Hepatocyte (in vitro differentiated cells): ENCODE data around the gene ZNF771. TPM values are rescaled to one million over a fixed set of nuclear protein-coding genes. Genes with fewer than 3 reads are reported as not detected.

ENCODE experiments used
- DNase-seq: peaks from one replicate; pipeline ENCODE4 v3.0.0-alpha.2; 2016; ENCODE audit warnings: low spot score
- H2AFZ ChIP-seq: fragments of 200-600 bp; sonication (generic); 2 replicates; pipeline ENCODE4 v1.6.0; 2016; ENCODE audit warnings: antibody characterized with exemption, mild to moderate bottlenecking
- H3K27ac ChIP-seq: fragments of 200-600 bp; sonication (generic); 2 replicates; pipeline ENCODE4 v1.5.1; 2016; ENCODE audit warnings: mild to moderate bottlenecking
- H3K27me3 ChIP-seq: fragments of 200-600 bp; sonication (generic); 2 replicates; pipeline ENCODE4 v1.6.1; 2016
- H3K36me3 ChIP-seq: fragments of 200-600 bp; sonication (generic); replicated peaks from 2 replicates; pipeline ENCODE4 v1.5.1; 2016; ENCODE audit warnings: low read depth; ENCODE audit not compliant: insufficient read depth
- H3K4me1 ChIP-seq: fragments of 200-600 bp; sonication (generic); 2 replicates; pipeline ENCODE4 v1.5.1; 2016; ENCODE audit warnings: mild to moderate bottlenecking, moderate library complexity; ENCODE audit not compliant: insufficient read depth
- H3K4me2 ChIP-seq: fragments of 200-600 bp; sonication (generic); 2 replicates; pipeline ENCODE4 v1.6.0; 2016
- H3K4me3 ChIP-seq: fragments of 200-600 bp; sonication (generic); 2 replicates; pipeline ENCODE4 v1.5.1; 2016; ENCODE audit warnings: mild to moderate bottlenecking
- H3K79me2 ChIP-seq: fragments of 200-600 bp; sonication (generic); 2 replicates; pipeline ENCODE4 v1.6.0; 2017; ENCODE audit warnings: mild to moderate bottlenecking
- H3K9me2 ChIP-seq: fragments of 200-600 bp; sonication (generic); replicated peaks from 2 replicates; pipeline ENCODE4 v1.6.0; 2017; ENCODE audit warnings: mild to moderate bottlenecking; ENCODE audit not compliant: insufficient read depth
- H3K9me3 ChIP-seq: fragments of 200-600 bp; sonication (generic); 2 replicates; pipeline ENCODE4 v1.5.1; 2016; ENCODE audit warnings: low read depth, mild to moderate bottlenecking
- H4K20me1 ChIP-seq: fragments of 200-600 bp; sonication (generic); 2 replicates; pipeline ENCODE4 v1.6.0; 2016; ENCODE audit warnings: mild to moderate bottlenecking; ENCODE audit not compliant: insufficient read depth, poor library complexity, severe bottlenecking
- CTCF ChIP-seq: fragments of 200-600 bp; sonication (generic); IDR thresholded peaks from 2 replicates; pipeline ENCODE4 v1.5.1; 2016; ENCODE audit warnings: antibody characterized with exemption, mild to moderate bottlenecking; ENCODE audit not compliant: poor library complexity
- EZH2 ChIP-seq: fragments of 200-600 bp; sonication (generic); IDR thresholded peaks from 2 replicates; pipeline ENCODE4 v1.6.1; 2016; ENCODE audit warnings: antibody characterized with exemption, mild to moderate bottlenecking, borderline replicate concordance
- EZH2phosphoT487 ChIP-seq: fragments of 200-600 bp; sonication (generic); IDR thresholded peaks from one replicate; pipeline ENCODE4 v1.6.1; 2018; ENCODE audit warnings: antibody characterized with exemption, mild to moderate bottlenecking, low read depth, moderate library complexity; ENCODE audit not compliant: unreplicated experiment, severe bottlenecking
- WGBS: methylation state at CpG from one replicate; pipeline ENCODE4 v1.1.6; 2016; ENCODE audit warnings: low lambda C conversion rate; ENCODE audit errors: missing lambda C conversion rate; 5-methylcytosine and 5-hydroxymethylcytosine counted together
- polyA plus RNA-seq: library from polyadenylated mRNA; unstranded; fragments of >200 nt; fragmentation: Nextera tagmentation; extraction: Ambion mirVana; gene quantifications from 2 replicates; pipeline ENCODE4 v1.2.1, GENCODE V29; 2016
- total RNA-seq: library from RNA; depleted of rRNA; stranded (reverse); fragments of >200 nt; gene quantifications from 2 replicates; pipeline ENCODE4 v1.2.3, GENCODE V29; 2014

ZNF771 gene
- total and polyA plus RNA-seq, 2 experiments from 2014 or later = 12.4 to 23.6 TPM

DNA sequence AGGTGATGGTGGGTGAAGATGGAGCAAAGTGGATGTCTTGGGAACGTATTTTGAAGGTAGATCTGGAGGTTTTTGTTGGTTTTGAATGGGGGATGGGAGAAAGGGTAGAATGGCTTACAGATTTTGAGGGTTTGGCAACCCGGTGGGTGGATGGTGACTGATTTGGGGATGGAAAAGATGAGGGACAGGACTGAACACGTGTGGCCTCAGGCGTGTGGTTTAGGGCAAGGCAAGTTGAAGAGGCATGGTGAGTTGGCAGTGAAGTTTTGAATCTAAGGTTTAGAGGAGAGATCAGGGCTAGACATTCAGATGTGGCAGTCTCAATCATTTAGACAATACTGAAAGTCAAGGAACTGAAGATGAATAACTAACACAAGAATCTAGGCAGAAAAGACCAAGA, 27.4 kb downstream of the ZNF771 start:
- DNase-seq = no peak
- Histone ChIP-seq H3K4me1 (peaks cover 3% of the 10 kb centered on the region), H2AFZ (no peak overlapping the region), H3K79me2 (no peaks in the 10 kb centered on the region), H3K4me3 (no peak overlapping the region), H3K27ac (no peak overlapping the region), H3K9me3 (no peaks in the 10 kb centered on the region), H3K4me2 (no peak overlapping the region), H4K20me1 (no peaks in the 10 kb centered on the region), H3K9me2 (no peaks in the 10 kb centered on the region), H3K36me3 (no peaks in the 10 kb centered on the region), H3K27me3 (no peaks in the 10 kb centered on the region)
- 76% methylated on average over 4 of the region's 4 CpGs for WGBS
- TF ChIP-seq EZH2 (no peak), CTCF (no peak), EZH2phosphoT487 (no peak)

- Histone ChIP-seq H3K4me2 (no peak overlapping the region), H3K4me1 (no peaks in the 10 kb centered on the region), H2AFZ (no peak overlapping the region), H3K9me2 (no peaks in the 10 kb centered on the region), H3K27ac (peak overlapping the region; percentile 25), H3K4me3 (no peak overlapping the region), H4K20me1 (no peaks in the 10 kb centered on the region), H3K79me2 (no peaks in the 10 kb centered on the region), H3K27me3 (no peaks in the 10 kb centered on the region), H3K36me3 (no peaks in the 10 kb centered on the region), H3K9me3 (no peaks in the 10 kb centered on the region)
- WGBS = 49% methylated on average over 3 of the region's 3 CpGs
- DNase-seq = peak; percentile 43
- TF ChIP-seq EZH2 (no peak), CTCF (no peak), EZH2phosphoT487 (no peak)
Measured at GRCh38 chr16:30437511-30438046, 30.2 kb downstream of the ZNF771 start.

DNA sequence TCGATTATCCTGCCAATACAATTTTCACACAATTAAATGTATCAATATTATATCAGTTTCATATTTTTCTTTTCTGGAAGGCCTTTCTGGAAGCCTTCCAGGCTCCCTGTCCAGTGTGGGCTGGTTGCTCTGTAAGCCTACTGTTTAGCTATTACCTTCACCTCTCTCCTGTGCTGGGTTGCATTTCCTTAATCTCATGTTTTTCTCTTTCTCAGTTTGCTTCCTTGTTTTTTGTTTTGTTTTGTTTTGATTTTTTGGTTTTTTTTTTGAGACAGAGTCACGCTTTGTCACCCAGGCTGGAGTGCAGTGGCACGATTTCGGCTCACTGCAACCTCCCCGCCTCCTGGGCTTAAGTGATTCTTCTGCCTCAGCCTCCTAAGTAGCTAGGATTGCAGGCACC, 31.4 kb downstream of the ZNF771 start:
- Histone ChIP-seq H3K79me2 (peaks cover 3% of the 10 kb centered on the region), H2AFZ (no peak overlapping the region), H3K36me3 (no peaks in the 10 kb centered on the region), H4K20me1 (no peaks in the 10 kb centered on the region), H3K4me3 (no peak overlapping the region), H3K4me1 (no peaks in the 10 kb centered on the region), H3K4me2 (no peak overlapping the region), H3K27ac (no peak overlapping the region), H3K9me2 (no peaks in the 10 kb centered on the region), H3K27me3 (no peaks in the 10 kb centered on the region), H3K9me3 (peaks cover 7% of the 10 kb centered on the region)
- TF ChIP-seq EZH2 (no peak), CTCF (no peak), EZH2phosphoT487 (no peak)
- WGBS = 93% methylated on average over 5 of the region's 5 CpGs
- no peak for DNase-seq
